Cortex of kidney (tissue), 1 donor: Measurements from ENCODE around the gene DNHD1.

Experiments used
- DNase-seq: peaks from one replicate; lab custom pipeline; 2025; lab: John Stamatoyannopoulos, UW

Gene DNHD1

DNA sequence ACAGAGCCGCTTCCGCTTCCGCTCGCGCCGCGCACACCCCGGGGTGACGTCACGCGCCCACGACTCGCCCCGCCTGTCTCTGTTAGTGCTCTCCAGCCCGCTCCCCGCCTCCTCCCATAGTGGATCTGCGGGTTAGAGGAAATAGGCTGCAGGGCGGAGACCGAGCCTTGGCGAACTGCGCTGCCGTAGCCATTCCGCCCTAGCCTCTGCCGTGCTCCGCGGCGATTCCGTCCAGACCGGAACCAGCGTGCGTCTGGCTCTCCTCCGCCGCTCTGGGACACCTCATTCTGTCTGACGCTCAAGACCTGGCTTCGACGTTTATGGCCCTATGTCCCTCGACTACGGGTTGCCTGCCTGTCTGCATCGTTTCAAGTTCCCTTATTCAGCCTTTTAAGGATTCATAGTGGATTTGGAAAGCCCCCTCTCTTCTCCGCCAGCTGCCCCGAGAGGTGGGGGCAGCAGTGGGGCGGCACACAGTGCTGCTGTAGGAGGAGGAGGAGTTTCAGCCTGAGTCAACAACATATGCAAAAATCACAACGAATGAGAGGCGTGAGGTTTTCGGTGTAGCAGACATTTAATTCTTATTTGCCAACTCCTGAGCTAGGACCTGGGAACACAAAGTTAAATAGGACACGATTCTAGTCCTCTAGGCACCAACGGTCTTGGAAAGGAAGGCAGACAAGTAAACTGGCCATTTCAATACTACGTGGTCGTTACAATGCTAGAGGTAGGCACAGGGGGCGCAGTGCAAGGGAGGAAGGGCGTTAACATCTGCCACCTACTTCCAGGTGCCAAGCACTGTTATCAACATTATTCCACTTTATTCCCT, 115.3 kb downstream of the DNHD1 start, which contains the start of gene TAF10:
TSS of gene TAF10 (minus strand) at position 4 of the 829 bp plus-strand sequence. CDS start 27 bp downstream, outside the sequence.
- DNase-seq, result no peak

DNA sequence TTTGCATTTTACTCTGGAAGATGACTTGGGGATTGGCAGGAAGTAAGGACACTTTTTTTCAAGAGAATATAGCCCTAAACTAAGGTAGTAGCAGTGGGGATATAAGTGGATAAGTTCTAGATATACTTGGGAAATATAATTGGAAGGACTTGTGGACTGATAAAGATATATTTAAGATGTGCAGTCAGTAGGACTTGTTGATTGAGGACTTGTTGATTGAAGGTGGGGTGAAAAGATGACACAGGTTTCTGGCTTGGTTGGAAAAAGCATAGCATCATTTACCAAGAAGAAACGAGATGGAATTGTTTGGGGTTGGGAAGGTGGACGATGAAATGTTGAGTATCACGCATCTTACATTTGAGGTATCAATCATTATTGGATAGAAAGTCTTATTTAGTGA, 116.4 kb downstream of the DNHD1 start:
- no peak for DNase-seq

DNA sequence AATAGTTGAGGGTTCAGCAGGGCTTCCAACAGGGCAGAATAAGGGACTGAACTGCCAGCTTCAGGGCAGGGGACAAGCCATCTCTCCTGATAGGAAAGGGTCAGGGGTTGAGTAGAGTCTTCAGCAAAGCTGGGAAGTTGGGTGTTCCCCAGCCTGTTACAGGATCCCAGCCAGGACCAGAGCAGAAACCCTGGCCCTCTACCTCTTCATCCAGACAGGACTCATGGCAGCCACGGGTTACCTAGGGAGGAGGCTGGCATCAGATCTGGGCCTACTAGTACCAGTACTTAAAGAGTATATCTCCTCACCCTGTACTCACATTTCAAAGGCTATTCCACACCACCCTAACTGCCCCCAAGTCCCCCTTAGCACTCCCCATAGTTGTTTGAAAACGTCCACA, 117.4 kb downstream of the DNHD1 start:
- no peak for DNase-seq

DNA sequence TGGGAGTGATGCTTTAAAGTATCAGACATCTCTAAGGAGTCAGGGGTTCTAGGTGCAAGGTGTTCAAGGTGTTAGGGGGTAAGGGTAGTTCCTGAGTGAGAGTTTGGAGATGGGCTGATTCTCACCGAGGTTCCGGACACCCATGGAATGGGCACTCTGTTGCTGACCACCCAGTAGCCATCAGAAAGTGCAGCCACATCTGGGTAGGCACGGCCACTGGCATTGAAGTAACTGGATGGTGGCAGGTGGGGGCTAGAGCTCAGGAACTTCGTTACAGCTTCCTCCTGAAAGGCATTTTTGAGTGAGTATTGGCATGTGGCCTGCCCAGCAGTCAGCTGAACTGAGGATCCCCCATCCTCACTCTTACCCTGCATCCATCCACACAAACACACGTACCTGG, 118.0 kb downstream of the DNHD1 start:
- DNase-seq, result no peak

DNA sequence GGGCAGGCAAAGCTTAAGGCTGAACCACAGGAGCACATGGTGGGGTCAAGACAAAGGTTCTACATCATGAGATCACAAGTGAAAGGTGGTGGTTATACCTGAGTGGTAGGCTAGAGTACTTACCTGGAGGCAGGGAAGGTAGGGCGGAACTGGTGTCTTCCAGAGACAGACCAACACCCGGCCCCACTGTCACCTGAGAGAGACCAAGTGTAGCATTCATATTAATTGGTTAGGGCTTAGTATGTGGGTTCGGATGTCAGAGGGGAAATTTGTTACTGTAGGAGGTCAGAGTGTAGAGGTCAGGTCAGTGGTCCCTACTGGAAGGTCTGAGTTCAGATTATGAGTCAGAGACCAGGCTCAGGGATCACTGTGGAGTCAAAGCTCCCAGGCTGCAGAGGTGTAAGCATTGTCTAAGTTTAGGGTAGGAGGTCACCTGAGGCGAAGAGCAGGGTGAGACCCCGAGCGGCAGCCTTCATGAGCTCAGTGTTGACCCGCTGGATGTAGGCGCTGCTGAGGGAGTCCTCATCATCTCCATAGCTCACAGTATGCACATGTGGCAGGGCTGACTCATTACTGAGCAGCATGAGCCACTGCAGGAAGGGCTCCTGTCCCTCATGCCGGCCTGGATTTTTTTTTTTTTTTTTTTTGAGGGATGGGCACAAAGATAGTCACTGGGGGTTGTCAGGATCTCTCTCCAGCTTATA, 119.0 kb downstream of the DNHD1 start:
- DNase-seq, result no peak

DNA sequence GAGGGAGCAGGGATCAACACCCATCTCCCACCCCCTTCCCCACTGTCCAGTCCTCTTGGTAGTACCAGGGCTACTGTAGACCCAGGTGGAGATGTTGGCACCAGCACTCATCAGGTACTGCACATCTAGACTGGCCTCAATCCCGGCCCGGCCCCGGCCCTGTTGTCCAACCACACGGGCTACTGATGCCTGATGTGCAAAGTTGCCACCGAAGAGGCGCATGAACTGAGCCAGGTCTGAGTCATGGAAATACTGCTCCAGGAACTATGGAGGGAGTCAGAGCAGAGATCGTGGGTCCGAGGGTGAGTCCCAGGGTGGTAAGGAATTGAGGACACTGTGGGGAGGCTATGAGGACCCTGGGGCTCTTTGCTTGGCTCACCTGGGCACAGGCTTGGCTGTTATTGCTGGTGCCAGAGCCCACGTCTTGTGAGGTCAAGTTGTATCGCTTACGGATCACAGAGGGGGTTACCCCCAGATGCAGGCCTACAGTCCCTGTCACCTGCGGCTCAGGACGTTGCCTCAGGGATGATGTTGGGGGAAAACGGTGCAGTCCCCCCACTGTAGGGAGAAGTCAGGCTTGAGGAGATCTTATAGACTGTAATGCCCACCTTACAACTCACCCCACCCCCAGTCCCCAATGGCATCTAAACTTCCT, 119.6 kb downstream of the DNHD1 start:
- no peak for DNase-seq

DNA sequence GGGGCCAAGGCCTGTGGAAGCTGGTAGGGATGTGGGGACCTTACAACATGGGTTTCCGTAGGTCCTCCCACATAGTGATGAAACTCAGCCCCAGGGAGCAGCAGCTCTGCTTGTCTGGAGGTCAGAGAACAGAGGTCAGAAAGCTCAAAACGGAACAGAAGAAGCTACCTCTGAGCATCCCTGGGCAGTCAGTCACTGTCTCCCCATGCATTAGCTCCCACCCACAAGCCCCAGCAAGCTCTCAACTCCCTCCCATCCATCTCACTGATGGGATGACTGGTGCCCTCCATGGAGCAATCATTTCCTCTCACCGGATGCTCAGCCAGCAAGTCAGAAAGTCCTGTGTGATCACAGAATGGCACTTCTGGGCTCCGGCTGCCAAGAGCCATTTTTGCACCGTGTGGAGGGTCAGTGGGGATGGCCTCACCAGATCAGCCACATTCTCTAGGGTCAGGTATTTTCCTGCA, 120.3 kb downstream of the DNHD1 start:
- no peak for DNase-seq

DNA sequence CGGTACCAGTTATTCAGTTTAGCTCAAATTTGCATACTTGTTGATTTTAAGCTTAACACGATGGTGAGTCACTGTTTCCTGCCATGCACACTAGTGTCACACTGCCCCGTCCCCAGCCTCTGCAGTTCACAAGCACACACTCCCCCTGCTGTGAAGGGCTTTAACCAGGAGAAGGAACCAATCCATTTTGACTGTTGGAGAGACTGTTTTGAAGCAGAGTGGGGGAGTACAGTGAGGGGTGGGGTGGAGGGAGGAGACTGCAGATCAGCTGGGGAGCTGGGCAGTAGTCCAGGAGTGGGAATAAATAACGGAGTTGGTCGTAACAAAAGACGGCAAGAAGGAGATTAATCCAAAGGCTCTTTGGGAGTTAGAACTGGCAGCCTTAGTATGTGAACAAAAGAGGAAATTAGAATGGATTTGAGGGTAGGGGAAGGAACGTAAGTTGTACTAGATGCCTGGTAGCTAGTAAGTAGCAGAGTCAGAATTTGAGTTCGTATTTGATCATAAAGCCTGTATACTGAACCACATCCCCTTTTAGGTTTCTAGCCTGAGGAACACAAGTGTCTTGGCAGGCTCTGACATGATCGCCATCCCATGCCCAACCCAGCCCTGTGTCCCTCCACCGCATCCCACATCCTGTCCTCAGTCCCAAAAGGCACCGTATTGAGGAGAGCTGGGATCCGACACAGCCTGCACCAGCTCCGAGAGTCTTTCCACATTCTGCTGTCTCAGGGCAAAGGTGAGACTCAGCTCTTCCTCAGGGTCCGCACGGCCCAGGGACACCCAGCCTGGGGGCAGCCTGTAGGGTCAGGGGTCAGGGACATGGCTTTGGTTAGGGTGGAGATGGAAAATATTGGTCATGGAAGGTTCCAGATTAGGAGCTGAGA, 121.3 kb downstream of the DNHD1 start:
- DNase-seq, result no peak

DNA sequence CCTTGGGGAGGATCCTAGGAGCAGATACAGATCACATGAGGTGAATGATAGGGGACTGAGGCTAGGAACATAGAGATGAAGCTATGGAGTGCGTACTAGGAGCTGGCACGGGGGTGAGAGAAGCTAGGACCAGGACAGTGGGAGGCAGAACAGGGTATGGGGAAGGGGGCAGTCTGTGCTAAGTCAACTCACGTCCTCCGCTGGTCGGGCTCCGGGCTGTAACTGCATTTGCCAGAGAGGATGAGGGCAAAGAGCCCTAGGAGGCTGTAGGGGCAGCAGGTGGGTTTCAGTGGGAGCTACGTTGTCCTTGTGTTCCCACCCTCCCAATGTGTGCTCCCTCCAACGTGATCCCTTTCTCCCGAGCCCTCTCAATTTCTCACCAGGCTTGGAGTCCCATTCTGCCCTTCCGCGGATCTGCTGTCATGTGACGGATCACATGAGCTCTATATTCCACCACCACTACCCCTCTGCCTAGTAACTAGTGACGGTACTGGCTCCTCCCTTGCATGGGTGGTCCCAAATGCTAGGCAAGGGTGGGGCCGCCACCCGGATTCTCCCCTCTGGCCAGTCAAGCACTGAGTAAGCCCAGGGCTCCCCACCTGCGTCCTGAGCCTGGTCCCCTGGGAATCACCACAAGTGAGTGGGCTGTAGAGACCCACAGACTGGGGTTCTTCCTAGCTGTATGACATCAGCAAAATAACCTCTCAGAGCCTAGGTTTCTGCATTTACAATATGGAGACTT, 122.1 kb downstream of the DNHD1 start, which contains the start of gene TPP1:
TSS of gene TPP1 (minus strand) at position 419 of the 742 bp plus-strand sequence. CDS start at position 397, 22 bp downstream.
- DNase-seq, result no peak

DNA sequence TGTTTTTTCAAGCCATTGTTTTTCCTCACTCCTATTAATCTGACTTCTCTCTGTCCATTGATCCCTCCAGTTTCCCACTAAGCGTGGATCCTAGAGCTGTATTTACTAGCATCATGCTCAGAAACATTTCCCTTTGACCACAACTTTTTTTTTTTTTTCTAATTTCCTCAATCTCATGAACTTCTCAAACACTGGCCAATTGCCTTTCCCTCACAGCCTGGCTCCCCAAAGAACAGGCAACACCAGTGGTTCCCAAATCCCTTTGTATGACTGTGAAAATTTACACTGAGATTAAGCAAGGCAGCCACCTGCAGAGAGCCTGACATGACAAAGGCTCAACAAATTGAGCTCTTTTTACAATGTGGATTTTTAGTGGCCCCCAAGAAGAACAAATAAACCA, 123.6 kb downstream of the DNHD1 start:
- no peak for DNase-seq
